Measurements from ENCODE around the gene HEMK1.

- TF ChIP-seq CTCF (IDR thresholded peaks at IDR 0.05) (no peak), POLR2A (IDR thresholded peaks at IDR 0.05) (no peak)
Measured at GRCh38 chr3:50557106-50557505, 12.2 kb upstream of the HEMK1 start.

Data from esophagus squamous epithelium (tissue), 4 donors.